ENCODE measurements around the gene IVNS1ABP.
A peak's percentile ranks its signal among the peaks of the same experiment; 100 is the strongest.
"Not testable (repeated sequence)": the region's sequence is repeated elsewhere in the genome, so short reads cannot be mapped to it uniquely, and the experiment has no call there.

Gene IVNS1ABP

DNA sequence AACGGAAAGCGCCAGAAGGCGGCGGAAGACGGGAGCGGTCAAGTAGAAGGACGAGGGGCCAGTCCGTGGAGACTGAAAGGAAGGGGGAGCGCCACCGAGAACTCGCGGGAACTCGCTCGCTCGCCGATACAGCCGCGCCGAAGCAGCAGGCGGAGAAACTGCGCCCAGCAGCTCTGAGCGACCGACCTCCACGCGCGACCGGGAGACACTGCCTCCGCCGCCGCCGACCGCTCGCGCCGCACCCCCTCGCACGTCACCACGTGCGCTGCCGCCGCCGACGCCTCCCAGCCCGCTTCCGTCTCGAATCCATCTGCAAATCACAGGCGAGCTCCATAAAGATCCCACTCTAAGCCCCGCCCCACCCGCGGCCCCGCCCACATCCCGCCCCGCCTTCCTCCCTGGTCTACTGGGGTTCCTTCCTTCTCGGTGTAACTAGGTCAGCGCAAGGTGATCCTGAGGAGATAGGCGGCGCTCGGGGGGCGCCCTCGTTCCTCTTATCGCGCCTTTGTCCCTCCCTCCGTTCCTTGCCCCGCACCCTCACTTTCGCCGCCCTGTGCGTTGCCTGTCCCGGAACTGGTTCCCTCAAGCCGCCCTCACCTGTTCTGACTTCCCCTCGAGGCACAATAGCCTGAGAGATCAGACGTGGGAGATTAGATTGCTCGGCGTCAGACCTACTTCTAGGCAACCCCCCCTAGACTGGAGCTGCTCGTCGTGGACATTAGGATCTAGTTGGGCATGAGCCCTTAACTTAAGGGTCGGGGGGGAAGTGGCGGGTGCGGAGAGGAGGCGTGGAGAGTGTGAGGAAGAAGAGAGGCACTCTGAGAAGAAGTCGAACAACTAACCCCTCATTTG lies at the start of gene IVNS1ABP:
TSS of gene IVNS1ABP (minus strand) at position 210 of the 852 bp plus-strand sequence. CDS start 7,750 bp downstream, outside the sequence.
- TF ChIP-seq, protein P1, sequence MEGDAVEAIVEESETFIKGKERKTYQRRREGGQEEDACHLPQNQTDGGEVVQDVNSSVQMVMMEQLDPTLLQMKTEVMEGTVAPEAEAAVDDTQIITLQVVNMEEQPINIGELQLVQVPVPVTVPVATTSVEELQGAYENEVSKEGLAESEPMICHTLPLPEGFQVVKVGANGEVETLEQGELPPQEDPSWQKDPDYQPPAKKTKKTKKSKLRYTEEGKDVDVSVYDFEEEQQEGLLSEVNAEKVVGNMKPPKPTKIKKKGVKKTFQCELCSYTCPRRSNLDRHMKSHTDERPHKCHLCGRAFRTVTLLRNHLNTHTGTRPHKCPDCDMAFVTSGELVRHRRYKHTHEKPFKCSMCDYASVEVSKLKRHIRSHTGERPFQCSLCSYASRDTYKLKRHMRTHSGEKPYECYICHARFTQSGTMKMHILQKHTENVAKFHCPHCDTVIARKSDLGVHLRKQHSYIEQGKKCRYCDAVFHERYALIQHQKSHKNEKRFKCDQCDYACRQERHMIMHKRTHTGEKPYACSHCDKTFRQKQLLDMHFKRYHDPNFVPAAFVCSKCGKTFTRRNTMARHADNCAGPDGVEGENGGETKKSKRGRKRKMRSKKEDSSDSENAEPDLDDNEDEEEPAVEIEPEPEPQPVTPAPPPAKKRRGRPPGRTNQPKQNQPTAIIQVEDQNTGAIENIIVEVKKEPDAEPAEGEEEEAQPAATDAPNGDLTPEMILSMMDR (IDR thresholded peaks at IDR 0.05; ENCODE audit: low read depth, low read length), result no peak
- H3K4me3 ChIP-seq (ENCODE audit: low read depth, low read length), result peak within 1 kb of the TSS; percentile 91

GRCh38 chr1:185365951-185366350 lies 48.9 kb upstream of the IVNS1ABP start:
- H3K4me3 ChIP-seq (ENCODE audit: low read depth, low read length), result no peak overlapping the region
- TF ChIP-seq, protein P1 (IDR thresholded peaks at IDR 0.05; ENCODE audit: low read depth, low read length), result no peak

GRCh38 chr1:185364528-185364927 lies 47.5 kb upstream of the IVNS1ABP start:
- not testable (repeated sequence) for H3K4me3 ChIP-seq (ENCODE audit: low read depth, low read length)

- TF ChIP-seq, protein P1 (IDR thresholded peaks at IDR 0.05; ENCODE audit: low read depth, low read length), result no peak
- no peak overlapping the region for H3K4me3 ChIP-seq (ENCODE audit: low read depth, low read length)
Observed at GRCh38 chr1:185363205-185363604, 46.2 kb upstream of the IVNS1ABP start.

GRCh38 chr1:185360714-185361113 lies 43.7 kb upstream of the IVNS1ABP start:
- H3K4me3 ChIP-seq (ENCODE audit: low read depth, low read length), result no peak overlapping the region
- TF ChIP-seq, protein P1 (IDR thresholded peaks at IDR 0.05; ENCODE audit: low read depth, low read length), result no peak

- TF ChIP-seq, protein P1 (IDR thresholded peaks at IDR 0.05; ENCODE audit: low read depth, low read length), result no peak
- no peak overlapping the region for H3K4me3 ChIP-seq (ENCODE audit: low read depth, low read length)
Observed at GRCh38 chr1:185358957-185359356, 41.9 kb upstream of the IVNS1ABP start.

- TF ChIP-seq, protein P1 (IDR thresholded peaks at IDR 0.05; ENCODE audit: low read depth, low read length), result no peak
- H3K4me3 ChIP-seq (ENCODE audit: low read depth, low read length), result no peak overlapping the region
Observed at GRCh38 chr1:185355947-185356346, 38.9 kb upstream of the IVNS1ABP start.
